Lung microvascular endothelial cell (primary cell): ENCODE measurements around the gene PYDC1. TPM values are rescaled to one million over a fixed set of nuclear protein-coding genes. Genes with fewer than 3 reads are reported as not detected.
"Not testable (repeated sequence)": the region's sequence is repeated elsewhere in the genome, so short reads cannot be mapped to it uniquely, and the experiment has no call there.

ENCODE experiments used
- DNase-seq, 2 donors: peaks; one replicate each; pipeline versions ENCODE4 v3.0.0 to v3.0.0-alpha.2; 2010; ENCODE audit warnings: low read depth in 2 of 2
- total RNA-seq: library from RNA; depleted of rRNA; stranded (reverse); fragments of >200 nt; gene quantifications from 2 replicates; pipeline ENCODE4 v1.2.1, GENCODE V29; 2014

The PYDC1 gene
- total RNA-seq, 1 donor from 2014 or later: not detected

DNA sequence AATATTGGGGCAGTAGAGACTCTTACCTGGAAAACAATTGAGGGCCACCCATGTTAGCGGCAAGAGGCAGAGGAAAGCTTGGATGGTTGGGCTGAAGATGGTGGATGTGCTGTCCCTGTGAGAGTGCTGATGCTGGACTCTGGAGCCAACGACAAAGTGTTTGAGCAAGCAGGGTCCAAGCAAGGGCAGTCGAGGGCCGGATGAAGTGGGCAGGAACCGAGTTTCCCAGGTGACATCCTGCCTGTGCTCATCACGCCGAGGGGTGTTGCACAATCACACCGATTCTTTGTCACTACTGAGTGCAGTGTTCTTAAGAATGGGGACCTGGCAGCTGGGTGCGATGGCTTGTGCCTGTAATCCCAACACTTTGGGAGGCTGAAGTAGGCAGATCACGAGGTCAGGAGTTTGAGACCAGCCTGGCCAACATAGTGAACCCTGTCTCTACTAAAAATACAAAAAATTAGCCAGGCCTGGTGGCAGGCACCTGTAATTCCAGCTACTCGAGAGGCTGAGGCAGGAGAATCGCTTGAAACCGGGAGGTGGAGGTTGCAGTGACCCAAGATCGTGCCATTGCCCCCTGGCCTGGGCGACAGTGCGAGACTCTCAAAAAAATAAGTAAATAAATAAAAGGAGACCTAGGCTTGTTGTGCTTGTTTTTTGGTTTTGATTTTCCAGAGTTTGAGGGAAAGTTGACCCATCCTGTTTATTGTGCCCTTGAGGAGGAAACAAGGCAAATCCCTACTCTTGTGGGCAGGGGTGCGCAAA lies 20.4 kb downstream of the PYDC1 start:
- DNase-seq: no peak

DNA sequence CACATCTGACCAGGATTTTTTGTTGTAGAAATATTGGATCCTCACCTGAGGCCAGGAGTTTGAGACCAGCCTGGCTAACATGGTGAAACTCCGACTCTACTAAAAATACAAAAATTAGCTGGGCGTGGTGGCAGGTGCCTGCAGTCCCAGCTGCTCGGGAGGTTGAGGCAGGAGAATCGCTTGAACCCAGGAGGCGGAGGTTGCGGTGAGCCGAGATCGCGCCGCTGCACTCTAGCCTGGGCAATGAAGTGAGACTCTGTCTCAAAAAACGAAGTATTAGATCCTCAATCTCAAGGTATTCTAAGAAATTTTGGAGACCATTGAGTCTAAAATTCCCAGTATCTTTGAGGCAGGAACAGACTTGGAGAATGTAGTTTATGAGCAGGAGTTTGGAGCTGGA lies 21.1 kb downstream of the PYDC1 start:
- DNase-seq: not testable (repeated sequence)

DNA sequence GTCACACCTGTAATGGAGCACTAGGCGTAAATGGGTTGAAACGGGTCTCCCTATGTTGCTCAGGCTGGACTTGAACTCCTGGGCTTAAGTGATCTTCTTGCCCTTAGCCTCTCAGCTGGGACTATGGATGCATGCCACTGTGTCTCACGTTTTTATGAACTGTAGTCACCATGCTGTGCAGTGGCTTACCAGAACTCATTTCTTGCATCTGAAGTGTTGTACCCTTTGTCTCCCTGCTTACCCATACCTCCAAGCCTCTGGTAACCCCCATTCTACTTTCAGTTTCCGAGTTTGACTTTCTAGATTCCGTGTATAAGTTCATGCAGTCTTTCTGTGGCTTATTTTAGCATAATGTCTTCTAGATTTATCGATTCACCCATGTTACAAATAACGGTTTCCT lies 22.0 kb downstream of the PYDC1 start:
- DNase-seq: no peak

DNA sequence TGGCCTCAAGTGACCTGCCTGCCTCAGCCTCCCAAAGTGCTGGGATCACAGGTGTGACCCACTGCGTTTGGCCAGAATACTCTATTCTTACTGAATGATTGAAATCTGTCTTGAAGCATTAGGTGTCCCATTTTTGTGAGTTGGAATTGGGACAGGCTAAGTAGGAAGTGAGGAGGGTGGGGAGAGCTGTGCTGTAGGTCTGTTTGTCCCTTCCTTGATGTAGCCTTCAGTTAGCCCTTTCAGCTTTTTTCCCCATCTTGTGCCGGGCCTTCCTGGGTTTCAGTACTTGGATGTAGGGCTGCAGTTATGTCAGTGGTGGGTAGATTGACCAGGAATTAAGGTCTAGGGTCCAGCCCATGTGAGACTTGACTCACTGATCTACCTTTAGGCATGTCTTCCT lies 23.1 kb downstream of the PYDC1 start:
- DNase-seq: no peak

DNA sequence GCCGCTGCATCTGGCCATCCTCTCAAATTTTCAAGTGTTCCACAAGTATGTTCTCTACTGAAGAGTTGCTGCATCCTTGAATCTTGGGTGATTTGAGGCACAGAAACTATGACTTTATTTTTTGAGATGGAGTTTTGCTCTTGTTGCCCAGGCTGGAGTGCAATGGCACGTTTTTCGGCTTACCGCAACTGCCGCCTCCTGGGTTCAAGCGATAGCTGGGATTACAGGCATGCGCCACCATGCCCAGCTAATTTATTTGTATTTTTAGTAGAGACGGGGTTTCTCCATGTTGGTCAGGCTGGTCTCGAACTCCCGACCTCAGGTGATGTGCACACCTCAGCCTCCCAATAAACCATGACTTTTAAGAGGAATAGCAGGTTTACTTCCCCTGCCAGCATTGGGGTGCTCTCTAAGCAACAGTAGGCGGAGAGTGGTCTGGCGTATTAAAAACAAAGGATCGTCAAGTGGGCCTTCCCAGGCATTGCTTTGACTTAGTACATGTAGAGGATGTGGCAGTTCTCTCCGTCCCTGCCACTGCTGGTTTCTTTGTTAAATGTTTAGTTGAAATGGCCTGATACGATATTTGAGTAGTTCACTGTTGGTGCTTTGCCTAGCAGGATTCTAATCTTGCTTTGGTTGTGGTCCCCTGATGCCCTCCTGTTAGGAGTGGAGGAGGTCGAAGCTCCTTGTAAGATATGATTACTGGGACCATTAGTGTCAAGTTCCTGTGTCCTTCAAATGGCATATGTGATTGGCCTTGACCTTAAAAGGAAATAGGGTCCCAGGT lies 23.9 kb downstream of the PYDC1 start:
- DNase-seq: no peak

DNA sequence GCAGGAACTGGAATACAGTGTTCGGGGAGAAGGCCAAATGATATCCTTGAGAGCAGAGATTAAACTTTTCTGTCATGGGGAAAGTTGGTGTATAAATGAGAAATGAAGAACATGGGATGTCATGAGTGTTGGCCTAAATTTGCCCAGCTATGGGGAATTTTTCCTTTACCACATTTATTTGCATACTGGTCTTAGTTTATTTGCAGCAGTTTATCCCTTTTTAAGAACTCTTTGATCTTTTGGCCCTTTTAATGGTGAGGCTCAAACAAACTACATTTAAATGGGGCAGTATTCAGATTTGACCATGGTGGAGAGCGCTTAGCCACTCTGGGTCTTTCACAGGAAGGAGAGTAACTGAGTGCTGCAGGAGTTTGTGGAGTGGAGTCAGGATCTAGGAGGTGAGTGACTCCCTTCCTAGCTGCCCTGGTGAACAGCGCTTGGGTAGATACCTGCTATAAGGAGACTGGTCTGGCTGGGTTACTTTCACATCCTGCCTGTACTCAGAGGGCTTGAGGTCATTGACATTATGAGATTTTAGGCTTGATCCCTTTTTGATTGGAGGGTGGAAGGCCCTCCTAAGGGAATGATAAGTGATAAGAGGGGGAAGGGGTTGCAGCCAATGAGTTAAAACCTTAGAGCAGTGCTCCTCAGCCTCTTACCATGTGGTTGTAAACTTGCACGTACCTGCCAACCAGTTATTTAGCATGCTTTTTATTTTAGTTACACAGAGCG lies 25.1 kb downstream of the PYDC1 start:
- no peak for DNase-seq

DNA sequence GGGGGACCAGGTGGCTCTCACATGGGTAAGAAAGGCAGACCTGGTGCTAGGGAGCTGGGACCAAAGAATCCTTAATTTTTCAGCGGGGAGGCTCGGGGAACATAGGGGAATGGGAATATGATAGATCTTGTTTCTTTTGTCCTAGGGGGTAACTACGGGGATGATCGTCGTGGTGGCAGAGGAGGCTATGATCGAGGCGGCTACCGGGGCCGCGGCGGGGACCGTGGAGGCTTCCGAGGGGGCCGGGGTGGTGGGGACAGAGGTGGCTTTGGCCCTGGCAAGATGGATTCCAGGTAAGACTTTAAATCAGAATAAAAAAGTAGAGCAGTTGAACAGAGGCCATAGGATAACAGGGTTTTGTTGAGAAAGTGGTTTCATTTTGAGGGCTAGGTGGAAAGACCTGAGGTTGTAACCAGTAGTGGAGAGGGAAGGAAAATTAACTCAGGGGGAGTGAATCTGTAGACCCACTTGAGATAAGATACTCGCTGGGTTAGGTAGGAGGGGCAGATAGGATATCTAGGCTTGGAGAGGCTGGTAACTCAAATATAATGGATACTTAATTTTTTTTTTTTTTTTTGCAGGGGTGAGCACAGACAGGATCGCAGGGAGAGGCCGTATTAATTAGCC lies 26.0 kb downstream of the PYDC1 start:
- DNase-seq: no peak

DNA sequence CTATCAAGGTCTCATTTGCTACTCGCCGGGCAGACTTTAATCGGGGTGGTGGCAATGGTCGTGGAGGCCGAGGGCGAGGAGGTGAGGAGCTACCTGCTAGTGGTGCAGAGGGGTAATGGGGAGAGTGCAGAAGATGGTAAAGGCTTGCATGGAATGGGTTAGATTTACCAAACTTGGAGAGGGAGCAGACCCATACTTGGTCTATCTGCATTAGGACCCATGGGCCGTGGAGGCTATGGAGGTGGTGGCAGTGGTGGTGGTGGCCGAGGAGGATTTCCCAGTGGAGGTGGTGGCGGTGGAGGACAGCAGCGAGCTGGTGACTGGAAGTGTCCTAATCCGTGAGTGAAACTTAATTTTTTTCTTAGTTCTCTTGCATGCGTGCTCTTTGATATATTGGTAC lies 26.9 kb downstream of the PYDC1 start:
- no peak for DNase-seq

DNA sequence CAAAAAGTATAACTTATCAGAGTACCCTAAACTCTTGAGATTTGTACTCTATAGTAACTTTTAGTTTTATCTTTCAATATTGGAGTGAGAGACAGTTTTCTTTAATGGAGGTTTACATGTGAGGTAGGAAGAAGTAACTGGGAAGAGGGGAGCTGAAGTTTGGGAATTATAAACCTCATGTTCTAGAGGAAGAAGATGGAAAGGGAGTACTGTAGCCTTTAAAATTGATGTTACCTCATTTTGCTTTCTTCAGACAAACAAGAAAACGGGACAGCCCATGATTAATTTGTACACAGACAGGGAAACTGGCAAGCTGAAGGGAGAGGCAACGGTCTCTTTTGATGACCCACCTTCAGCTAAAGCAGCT lies 27.5 kb downstream of the PYDC1 start:
- no peak for DNase-seq

DNA sequence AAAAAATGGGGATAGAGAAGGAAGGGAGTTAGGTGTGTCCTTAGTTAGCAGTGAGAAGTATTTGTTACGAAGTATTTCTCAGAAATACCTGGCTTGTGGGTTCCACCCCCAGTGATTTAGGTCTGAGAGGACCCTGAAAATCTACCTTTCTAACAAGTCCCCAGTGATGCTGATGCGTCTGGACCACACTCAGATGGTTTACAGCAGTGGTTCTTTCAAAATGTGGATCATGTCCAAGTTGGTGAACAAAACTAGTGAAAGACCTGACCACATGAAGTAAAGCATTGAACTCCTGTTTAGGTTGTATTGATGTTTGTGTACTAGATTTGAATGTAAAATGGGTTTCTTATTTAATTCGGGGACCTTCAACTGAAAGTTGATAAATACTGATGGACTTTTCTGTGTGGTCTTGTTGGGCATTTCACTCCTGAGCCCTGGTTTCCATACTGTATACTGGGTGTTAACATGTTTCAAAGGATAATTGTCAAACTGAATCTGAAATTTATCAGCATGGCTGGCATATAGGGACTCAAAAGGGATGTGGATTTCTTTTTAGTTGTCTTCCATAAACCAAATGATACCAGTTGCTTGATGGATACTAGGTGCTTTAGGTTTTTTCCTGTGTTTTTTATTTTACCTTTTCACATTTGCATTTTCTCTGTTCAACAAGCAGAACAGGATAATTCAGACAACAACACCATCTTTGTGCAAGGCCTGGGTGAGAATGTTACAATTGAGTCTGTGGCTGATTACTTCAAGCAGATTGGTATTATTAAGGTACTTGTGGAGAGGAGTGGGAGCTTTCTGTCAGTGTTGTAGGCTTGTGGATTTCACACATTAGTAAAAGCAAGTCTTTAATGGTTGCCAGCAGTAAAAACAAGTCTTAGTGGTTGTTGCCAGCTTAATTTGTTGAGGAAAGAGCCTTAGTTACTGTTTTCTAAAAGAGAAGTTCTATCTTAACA lies 28.2 kb downstream of the PYDC1 start:
- no peak for DNase-seq

DNA sequence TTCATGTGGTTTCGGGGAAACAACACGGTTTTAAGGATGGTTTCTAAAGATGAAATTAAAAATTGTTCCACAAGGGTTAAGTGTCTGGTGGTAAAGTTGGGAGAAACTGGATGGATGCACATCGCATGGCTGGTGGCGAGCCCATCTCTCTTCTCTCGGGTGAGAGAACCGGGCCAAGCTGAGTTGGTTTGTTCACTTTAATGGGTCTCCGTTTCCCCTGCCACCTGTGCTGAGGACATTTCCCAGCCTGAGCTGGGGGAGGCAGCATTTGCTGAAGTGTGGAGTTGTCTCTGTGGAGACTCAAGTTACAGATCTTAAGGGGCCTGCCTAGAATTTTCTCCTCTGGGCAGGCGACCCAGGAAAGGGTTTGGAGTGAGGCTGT lies 29.1 kb downstream of the PYDC1 start:
- no peak for DNase-seq

DNA sequence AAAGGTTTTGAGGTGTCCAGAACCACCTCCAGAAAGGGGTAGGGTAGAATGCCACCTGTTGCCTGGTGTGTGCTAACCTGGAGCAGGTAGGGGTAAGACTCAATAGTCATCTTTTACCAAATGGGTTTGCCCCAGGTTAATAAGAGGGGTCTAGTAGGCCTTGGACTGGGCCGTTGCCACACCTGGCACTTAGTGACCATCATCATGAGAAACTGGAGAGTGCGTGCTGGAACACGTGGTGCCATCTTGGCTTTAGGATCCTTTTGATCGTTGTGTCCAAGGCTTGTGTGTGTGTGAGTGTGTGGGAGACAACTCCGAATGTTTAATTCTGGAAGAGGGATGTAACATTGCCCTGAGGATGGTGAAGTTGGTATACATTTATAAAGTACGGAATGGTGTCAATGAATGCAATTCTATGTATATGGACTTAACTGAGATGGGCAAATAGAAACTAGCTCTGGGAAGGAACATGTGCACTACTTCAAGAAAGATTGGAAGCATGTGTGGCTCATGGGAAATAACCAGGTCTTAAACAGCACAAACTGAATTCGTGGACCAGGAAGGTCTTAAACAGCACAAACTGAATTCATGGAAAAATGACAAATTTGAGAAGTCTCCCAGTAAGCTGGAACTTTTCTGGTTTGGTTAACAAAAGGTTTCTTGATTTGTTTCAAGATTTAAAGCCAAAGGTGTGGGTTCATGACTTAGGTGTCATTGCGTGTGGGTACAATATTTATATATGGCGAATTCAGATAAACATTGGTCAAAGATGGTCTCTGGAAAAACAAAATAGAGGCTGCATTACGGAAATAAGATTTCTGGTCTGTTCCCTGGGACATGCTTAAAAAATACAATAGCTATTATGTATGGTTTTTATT lies 29.8 kb downstream of the PYDC1 start:
- DNase-seq: no peak

DNA sequence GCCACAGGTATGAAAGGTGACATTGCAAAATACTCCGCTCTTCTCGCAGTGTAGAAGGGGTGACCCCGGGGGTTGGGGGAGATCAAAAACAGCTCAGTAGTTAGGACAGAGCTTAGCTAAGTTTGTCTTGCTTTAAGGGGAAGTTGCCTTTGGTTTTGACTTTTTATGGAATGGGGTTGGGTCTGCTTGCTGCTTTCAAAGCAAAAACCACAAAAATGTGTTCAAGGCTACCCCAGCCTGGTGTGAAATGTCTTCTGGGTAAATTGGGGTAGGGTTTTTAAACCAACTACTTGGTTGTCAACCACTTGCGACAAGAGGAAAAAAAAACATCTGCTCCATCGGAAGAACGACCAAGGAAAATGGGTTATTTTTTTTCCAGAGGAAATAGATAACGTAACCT lies 30.8 kb downstream of the PYDC1 start:
- DNase-seq: no peak

DNA sequence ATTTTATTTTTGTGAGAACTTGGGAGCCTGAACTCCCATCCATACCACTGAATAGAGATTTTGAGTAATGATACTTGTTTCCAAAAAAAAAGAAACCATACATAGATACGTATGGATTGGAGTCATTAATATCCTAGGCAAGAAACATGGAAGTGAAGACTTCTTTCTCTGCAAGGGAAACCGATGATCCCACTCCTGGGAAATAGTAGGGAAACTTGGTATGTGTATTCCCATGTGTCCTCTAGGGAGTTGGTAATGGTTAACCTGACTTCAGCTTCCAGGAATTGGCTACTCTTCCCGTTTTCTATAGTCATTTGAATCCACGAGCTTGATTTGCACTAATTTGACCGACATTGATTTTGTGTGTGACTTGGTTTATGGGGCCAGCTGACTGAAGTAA lies 31.6 kb downstream of the PYDC1 start:
- DNase-seq: no peak

DNA sequence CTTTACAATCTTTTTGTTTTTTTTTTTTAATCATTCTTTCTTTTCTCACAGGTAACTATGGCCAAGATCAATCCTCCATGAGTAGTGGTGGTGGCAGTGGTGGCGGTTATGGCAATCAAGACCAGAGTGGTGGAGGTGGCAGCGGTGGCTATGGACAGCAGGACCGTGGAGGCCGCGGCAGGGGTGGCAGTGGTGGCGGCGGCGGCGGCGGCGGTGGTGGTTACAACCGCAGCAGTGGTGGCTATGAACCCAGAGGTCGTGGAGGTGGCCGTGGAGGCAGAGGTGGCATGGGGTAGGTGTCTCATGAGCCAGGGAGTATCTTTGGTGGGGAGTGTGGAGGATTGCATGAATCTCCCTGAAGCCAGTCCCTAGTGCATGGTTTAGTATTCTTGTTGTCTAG lies 32.0 kb downstream of the PYDC1 start:
- DNase-seq: no peak

DNA sequence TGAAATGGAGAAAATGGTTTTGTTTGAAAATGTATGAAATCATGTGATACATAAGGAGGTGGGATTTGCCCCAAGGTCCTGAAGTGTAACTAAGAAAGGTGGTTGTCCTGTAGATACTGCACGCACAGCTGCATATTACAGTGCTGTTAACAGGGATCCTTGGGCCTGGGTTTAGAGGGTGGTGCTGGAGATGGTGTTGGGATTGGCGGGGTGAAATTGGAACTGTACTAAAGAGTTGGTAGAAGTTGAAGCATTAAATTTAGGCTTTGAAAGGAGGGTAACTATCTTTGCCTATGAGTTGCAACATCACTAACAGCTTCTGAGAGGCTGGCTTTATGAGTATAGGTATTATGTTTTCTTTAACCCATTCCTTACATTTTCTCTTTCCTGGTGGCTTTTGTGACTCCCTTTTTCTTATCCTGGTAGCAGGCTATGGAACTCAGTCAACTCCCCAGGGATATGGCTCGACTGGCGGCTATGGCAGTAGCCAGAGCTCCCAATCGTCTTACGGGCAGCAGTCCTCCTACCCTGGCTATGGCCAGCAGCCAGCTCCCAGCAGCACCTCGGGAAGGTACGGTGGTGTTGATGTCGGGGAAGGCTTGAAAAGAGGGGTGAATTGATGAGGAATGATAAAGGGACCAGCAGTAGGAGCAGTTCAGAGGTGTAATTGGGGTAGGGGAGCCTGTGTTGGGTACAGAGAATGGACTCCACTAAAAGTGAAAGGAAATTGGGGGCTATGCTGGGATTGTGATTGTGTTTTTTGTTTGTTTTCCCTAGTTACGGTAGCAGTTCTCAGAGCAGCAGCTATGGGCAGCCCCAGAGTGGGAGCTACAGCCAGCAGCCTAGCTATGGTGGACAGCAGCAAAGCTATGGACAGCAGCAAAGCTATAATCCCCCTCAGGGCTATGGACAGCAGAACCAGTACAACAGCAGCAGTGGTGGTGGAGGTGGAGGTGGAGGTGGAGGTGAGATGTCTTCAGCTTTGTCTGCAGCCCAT lies 33.2 kb downstream of the PYDC1 start:
- DNase-seq: peak; percentile 29 to 34

DNA sequence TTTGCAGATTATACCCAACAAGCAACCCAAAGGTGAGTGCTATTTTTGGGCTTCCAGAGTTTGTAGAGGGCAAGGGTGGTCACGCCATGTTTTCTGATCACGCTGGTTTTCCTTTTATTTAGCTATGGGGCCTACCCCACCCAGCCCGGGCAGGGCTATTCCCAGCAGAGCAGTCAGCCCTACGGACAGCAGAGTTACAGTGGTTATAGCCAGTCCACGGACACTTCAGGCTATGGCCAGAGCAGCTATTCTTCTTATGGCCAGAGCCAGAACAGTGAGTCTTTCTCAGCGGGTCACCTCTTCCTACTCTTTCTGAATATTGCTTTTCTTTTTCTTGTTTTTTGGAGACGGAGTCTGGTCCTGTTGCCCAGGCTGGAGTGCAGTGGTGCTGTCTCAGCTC lies 34.5 kb downstream of the PYDC1 start:
- DNase-seq: peak in 1 of 2 donors; percentile 18

DNA sequence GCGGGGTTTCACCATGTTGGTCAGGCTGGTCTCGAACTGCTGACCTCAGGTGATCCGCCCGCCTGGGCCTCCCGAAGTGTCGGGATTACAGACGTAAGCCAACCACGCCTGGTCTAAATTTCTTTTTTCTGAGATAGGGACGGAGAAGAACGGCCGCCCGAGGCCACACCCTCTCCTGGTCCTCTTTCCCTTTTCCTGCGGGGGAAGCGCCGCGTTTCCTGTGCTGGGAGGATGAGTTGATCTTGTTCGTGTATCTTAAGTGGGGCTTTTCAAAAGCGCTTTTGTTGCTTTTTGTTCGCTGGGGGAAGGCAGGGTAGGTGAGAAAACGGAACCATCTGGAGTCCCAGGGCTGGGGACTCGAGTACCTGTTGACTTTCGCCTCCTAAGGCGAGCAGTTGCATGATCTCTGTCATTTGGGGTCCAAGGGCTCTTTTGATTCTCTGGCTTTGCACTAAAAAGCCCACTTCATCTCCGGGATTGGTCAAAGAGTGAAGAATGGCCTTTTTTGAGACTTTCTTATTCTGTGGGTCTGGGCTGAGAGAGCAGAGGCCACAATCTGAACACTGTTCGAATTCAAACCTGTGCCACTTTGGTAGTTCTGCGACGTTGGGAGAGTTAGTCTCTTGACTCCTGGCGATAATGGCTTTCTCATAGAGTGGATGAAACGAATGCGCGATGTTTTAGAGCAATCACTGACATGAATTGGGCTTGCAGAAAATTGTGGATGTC lies 35.7 kb downstream of the PYDC1 start:
- DNase-seq: peak; percentile 47 to 69
